GM19463 (cell line): ENCODE measurements around the gene PRPF4.
"Not testable (repeated sequence)": the region's sequence is repeated elsewhere in the genome, so short reads cannot be mapped to it uniquely, and the experiment has no call there.

Source experiments
- ATAC-seq: cut with Tn5 transposase; IDR thresholded peaks from one replicate; pipeline ENCODE4 v1.9.1; 2021; ENCODE audit warnings: mild to moderate bottlenecking, moderate library complexity; ENCODE audit not compliant: unreplicated experiment

PRPF4 gene

DNA sequence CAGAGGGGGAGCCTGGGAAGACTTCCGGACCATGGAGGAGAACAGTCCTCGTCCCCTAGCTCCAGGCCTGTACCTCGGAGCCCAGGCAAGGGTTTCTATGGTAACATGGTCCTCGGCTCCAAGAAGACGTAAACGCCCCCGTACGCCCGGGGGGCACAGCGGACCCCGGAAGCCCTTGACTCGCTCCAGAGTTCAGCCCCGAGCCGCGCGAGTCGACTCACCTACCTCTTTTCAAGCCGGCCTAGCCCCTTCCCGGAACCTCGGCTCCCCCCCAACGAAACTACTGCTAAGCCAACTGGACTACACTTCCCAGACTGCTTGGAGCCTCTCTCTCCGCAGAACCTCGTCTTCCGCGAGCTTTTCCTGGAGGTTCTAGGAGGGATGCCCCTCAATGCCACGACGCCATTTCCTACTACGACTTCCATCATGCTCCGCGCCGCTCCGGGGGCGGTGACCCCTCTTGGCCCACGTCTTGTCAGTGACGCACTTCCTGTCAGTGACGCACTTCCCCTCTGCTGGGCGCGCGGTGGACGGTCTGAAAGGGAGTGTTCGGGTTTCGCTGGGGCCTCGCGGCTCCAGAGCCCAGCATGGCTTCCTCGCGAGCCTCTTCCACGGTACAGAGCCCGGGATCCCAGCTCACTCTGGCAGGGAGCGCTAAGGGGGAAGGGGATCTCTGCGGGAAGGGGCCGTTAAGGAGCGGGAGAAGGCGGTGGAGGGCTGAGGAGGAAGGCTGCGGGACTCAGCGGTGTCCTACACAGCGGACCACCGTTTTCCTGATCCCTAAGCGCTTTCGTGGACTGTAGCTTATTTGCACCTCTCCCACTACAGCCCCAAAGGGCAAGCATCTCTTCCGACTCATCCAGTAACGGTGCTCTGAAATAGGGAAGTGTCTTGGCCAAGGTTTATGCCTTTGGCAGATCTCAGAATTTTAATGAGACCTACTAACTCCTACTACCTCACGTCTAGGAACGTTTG is at the start of gene PRPF4, which contains the start of gene CDC26:
Gene PRPF4 (plus strand): TSS at position 502 of the 975 bp plus-strand sequence. CDS start 86 bp downstream, at position 588.
Gene CDC26 (minus strand): TSS at position 416 of the 975 bp plus-strand sequence. CDS start 3,065 bp downstream, outside the sequence.
- ATAC-seq: peak; percentile 99

DNA sequence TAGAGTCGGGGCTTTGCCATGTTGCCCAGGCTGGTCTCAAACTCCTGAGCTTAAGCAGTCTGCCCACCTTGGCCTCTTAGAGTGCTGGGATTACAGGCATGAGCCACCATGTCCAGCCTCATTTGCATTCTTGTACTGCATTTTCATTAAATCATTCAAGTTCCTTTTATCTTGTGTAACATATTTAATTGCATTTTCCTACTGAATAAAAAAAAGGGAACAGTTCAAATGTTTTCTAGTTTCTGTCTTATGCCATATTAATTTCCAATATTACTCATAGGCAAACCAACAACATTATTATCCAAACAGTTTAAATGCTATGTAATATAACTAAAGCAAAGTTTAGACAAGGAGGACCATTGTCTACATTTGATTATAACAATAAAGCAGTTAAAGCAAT is 48.0 kb upstream of the PRPF4 start:
- ATAC-seq: no peak

DNA sequence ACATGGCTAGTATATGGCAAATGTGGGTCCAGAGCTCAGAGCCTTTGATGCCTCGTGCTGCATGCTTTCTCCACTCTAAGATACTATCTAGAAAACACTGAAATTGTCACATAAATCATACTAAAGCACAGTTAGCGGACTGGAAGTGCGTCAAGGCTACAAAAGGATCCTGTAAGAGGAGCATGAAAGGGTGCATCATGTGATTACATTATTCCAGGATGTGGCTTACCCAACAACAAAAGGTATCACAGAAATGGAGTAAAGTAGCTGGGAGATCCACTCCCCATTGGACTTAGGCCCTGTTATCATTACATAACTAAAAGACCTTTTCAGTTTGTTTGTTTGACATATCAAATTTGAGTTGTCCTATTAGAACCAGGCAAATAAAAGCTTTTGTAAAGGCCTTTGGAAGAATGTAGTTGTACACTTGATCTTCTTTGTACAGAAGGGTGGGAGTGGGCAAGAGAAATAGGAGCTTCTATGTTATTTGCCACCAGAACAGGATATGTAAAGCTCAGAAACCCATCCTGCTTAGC is 47.3 kb upstream of the PRPF4 start:
- no peak for ATAC-seq

DNA sequence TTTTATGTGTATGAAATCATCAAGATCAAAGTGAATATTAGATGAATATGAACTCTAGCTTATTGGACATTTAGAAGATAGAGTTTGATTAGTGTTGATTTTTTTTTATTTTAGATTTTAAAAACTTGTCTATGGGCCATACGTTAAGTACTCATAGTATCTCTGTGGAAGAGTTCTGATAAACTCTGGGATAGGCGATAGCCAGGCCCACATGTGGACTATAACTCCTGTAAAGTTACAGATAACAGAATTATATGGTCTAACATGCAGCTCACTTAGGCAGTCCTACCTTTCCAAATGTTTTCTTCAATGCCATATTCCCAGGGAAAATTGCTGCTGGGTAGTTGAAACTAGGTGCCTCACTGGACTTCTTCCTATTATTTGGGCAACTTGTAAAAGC is 43.8 kb upstream of the PRPF4 start:
- no peak for ATAC-seq

DNA sequence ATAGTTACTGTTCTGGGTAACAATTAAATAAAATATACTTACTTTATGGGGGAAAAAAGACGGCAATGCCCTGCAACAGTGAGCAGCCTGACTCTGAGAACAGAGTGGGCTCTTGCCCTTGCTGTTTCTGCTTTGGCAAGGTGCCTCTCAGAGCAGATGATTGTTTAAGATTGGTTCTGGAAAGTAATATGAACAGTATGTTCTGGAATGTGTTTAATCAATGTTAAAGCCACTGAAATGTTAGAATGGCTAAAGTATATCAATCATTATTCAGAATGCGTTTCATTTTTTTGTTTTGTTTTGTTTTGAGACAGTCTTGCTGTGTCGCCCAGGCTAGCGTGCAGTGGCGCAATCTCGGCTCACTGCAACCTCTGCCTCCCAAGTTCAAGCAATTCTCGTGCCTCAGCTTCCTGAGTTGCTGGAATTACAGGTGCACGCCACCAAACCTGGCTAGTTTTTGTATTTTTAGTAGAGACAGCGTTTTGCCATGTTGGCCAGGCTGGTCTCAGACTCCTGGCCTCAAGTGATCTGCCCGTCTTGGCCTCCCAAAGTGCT is 39.7 kb upstream of the PRPF4 start:
- not testable (repeated sequence) for ATAC-seq

- ATAC-seq: no peak
Observed at GRCh38 chr9:113237026-113237425, 38.4 kb upstream of the PRPF4 start.

DNA sequence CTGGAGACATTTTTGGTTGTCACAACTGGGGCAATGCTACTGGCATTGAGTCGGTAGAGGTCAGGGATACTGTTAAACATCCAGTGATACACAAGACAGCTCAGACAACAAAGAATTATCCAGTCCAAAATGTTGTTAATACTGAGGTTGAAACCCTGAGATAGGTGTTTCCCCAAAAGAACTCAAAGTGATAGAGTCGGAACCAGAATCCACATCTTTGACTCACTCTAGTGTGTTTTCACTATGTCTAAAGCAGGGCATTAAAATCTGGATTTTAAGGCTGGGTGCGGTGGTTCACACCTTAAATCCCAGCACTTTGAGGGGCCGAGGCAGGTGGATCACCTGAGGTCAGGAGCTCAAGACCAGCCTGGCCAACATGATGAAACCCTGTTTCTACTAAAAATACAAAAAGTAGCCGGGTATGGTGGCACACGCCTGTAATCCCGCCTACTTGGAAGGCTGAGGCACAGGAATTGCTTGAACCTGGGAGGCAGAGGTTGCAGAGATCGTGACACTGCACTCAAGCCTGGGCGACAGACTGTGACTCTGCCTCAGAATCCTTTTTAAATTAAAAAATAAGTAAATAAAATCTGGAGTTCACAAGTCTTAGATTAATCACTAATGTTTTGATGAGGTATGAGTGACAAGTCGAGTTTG is 37.1 kb upstream of the PRPF4 start:
- ATAC-seq: no peak

DNA sequence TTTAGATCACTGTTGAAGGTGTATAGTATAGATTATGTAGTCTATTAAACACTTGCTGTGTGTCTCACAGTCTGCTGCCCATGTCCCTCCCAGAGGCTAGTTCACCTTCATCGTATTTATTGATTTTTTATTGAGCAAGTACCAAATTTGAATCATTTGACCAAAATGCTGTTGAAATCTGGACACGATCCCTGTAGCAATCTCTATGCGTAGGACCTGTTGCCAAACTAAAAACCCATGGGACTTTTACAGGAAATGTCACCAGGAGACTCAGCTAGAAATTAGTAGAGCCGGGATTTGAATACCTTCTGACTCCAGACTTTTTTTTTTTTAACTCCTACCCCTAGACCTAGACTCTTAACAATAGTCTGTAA is 36.6 kb upstream of the PRPF4 start:
- no peak for ATAC-seq

GRCh38 chr9:113241161-113241560 is 34.3 kb upstream of the PRPF4 start:
- ATAC-seq: no peak

DNA sequence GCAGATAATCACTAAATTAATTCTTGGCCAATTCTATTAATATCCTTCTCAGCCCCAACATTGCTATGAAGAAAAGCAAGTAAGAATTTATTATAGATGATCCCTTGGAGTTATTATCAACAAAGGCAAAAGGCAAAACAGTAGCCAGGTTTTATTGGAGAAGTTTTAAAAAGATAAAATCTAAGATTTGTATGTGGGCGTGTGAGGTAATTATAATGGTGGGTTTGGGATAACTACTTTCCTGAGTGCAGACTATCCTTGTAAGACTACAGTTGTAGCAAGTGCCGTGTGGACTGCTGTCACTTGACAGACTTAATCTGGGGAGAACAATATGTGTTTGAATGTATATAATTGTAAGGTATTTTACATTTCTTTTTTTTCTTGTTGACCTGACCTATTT is 30.9 kb upstream of the PRPF4 start:
- ATAC-seq: no peak

- ATAC-seq: no peak
Observed at GRCh38 chr9:113245894-113246293, 29.6 kb upstream of the PRPF4 start.

DNA sequence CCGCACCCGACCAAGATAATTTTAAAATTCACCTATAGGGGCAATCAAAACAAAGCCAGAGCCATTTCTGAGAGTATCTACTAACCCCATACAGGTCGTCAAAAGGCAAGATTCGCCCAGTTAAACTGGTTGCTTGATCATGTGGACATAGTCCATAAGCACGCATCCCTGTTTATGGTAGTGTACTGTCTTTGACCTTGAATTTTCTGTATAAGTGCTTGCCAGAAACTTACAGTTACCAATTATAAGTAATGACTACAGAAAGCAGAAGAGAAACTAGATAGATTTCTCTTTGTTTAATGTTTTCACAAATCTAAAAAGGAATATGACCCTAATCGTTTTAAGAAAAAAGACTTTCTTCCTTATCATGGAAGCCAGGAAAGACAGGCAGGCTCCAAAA is 28.5 kb upstream of the PRPF4 start:
- ATAC-seq: no peak

DNA sequence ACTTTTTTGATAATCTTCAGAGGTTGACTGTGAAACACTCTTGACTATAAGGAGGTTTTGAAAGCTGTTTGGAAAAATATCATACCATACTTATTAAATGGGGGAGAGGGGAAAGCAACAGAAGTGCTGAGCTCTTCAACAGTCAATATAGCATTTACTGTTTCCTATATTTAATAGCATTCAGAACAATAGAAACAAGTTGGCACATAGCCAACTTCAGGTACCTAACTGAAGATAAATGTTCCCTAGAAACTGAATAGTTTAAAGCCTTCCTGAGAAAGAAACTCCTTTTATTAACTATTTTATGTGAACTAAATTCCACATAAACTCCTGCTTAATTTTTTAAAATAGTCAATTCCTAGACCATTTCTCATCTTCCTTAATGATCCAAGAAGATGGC is 27.8 kb upstream of the PRPF4 start:
- no peak for ATAC-seq

- ATAC-seq: not testable (repeated sequence)
Observed at GRCh38 chr9:113249661-113250060, 25.8 kb upstream of the PRPF4 start.

- ATAC-seq: no peak
Observed at GRCh38 chr9:113250807-113251206, 24.7 kb upstream of the PRPF4 start.

DNA sequence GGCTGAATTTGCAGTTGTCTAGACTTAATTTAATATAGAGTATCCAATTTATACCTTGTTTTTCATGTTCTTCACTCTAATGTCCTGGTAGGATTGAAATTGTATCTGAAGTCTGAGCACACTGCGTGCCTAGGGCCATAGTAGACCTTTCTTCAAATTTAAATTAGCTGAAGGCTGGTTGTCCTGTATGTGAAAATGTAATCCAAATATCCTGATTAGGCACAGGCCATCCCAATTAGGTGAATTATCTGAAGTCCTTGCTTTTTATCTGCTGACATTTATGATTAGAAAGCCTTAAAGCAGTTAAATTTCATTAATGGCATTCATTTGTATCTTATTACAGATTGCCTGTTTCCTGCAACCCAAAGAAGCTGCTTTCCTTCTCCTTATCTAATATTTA is 20.5 kb upstream of the PRPF4 start:
- ATAC-seq: no peak

GRCh38 chr9:113255438-113255837 is 20.0 kb upstream of the PRPF4 start:
- ATAC-seq: no peak

GRCh38 chr9:113257863-113258262 is 17.6 kb upstream of the PRPF4 start:
- ATAC-seq: no peak

DNA sequence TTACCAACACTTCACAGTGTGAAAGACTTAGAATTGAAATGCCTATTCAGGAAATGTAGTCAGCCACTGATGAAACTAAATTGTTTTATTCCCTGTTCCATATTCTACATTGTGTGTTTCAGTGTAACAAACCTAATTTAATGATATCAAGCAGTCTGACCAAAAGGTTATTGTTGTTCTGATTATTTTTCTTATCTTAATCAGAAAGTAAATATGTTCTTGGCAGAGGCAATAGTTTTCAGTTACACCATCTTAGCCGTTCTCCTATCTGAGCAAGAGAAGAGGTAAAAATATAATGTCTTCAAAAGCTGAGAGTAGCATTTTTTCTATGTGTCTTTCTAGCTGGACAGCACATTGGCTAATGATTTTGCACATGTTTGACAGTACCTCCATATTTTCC is 17.2 kb upstream of the PRPF4 start:
- ATAC-seq: no peak

GRCh38 chr9:113261917-113262671 is 13.4 kb upstream of the PRPF4 start:
- ATAC-seq: no peak

DNA sequence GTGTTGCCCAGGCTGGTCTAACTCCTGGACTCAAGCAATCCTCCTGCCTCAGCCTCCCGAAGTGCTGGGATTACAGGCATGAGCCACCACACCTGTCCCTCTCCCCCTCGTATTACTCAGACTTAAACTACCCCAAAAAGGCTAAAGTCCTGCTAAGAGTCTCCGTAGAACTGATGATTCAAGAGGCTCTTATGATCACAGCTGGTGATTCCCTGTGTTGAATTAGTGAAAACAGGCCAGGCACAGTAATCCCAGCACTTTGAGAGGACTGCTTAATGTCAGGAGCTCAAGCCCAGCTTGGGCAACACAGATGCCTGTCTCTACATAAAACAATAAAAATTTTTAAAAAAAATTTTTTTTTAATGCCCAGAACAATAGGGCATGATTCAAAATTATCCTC is 9.3 kb upstream of the PRPF4 start:
- ATAC-seq: no peak
